ENCODE results near the gene NCEH1.
"Not testable (repeated sequence)": the region's sequence is repeated elsewhere in the genome, so short reads cannot be mapped to it uniquely, and the experiment has no call there.

Gene NCEH1

GRCh38 chr3:172608575-172608974, 102.3 kb downstream of the NCEH1 start:
- DNase-seq = no peak

DNA sequence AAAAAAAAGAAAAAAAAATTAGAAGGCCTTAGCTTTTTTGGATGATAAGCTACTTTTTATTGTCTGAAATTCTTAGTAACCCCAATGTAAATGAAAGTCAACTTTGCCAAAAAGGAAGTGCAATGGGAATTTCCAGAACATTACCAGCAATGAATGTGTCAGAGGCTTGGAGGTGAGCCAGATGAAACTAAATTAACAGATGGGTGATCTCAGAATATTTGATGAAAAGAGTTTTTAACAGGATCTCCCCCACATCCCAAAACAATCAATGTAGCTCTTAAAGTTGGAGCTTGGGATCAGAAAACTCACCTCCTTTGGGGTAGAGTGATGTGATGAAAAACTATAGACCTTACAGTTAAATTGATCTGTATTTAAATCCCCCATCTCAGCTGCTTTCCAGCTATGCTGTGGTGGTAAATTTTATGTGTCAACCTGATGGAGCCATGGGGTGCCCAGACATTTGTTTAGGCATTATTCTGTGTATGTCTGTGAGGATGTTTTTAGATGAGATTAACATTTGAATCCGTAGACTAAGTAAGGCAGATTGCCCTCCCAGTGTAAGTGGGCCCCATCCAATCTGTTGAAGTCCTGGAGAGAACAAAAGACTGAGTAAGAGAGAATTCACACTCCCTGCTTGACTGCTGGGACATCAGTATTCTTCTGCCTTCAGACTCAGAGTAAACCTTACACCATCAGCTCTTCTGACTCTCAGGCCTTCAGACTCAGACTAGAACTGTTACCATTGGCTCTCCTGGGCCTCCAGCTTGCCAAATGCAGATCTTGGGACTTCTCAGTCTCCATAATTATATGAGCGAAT, 103.4 kb downstream of the NCEH1 start:
- no peak for DNase-seq

DNA sequence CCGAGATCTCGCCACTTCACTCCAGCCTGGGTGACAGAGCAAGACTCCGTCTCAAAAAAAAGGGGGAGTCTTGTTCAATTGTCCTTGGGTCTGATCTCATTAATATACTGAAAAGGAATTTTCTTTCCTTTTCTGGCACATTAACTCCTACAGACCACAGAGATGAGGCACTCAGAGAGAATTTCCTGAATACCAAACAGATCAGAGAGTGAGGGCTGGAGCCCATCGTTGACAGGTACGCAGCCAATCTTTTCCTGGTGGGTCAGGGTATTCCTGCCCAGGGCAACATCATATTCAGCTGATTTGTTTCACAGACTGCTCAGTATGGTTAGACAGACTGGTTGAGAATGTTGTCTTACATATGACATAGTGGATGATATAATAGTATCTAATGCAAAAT, 104.8 kb downstream of the NCEH1 start:
- DNase-seq = no peak

GRCh38 chr3:172604895-172605646, 105.8 kb downstream of the NCEH1 start:
- DNase-seq = no peak

- no peak for DNase-seq
Observed at GRCh38 chr3:172601066-172601832, 109.6 kb downstream of the NCEH1 start.

GRCh38 chr3:172600644-172601065, 110.2 kb downstream of the NCEH1 start:
- DNase-seq = no peak

DNA sequence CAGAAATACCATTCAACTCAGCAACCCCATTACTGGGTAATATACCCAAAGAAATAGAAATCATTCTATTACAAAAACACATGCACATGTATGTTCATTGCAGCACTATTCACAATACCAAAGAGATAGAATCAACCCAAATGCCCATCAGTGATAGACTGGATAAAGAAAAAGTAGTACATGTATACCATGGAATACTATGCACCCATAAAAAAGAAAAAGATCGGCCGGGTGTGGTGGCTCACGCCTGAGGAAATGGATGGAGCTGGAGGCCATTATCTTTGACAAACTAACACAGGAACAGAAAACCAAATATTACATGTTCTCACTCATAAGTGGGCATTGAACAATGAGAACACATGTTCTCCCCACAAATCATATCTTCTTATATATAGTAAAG, 112.0 kb downstream of the NCEH1 start:
- no peak for DNase-seq

- no peak for DNase-seq
Observed at GRCh38 chr3:172596394-172596706, 114.5 kb downstream of the NCEH1 start.

DNA sequence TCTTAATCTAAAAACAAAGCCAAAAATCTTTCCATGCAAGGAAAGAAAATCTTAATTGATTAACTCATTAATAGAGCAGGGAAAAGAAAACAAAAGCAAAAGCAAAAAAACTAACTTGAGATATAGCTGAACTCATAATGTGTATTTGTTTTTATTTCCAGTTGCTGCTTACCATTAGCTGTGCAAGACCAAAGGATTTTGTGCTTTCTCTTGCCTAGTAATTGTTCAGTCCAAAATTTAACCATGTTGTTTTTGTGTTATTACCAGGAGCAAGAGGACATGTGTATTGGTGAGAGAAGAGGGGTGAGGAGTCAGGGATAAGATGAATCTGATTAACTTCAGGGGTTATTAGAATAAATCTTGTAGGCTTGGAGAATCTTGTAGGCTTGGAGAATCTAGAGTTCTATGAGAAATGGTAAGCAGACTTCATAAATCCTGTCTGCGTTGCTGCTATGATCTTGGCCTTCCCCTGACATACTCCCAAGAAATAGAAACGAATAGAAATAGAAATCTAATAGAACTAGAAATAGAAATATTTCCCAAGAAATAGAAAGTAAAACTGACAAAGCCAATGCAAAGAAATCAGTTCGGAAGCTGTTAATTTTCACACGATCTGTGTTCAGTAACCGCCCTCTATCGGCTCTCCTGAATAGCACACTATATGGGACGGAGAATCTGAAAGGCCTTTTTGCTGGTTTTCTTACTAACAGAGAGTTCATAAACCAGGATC, 115.0 kb downstream of the NCEH1 start:
- DNase-seq = no peak

DNA sequence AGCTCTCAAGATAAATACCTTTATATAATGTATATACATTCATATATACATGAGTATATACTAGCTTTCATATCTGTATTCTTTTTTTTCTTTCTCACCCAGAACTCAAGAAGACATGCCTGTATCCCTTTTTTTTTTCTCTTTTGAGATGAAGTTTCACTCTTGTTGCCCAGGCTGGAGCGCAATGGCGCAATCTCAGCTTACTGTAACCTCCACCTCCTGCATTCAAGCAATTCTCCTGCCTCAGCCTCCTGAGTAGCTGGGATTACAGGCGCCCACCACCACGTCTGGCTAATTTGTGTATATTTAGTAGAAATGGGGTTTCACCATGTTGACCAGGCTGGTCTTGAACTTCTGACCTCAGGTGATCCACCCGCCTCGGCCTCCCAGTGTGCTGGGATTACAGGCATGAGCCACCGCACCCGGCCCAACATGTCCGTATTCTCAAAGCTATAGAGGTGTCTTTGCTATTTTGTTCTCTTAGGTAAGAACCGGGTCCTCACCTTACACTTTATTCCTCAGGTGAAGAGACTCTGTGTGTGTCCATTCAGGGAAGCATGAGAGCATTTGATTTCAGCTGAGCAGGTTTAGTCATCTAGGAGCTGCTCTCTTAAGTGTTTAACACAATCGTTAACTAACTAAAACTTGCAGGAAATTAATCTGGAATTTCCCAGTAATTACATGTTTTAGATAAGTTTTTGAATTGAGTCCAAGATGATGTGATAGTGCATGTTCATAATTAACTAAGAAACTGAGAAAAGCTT, 115.8 kb downstream of the NCEH1 start:
- DNase-seq = not testable (repeated sequence)

GRCh38 chr3:172592898-172593669, 117.8 kb downstream of the NCEH1 start:
- DNase-seq = no peak

DNA sequence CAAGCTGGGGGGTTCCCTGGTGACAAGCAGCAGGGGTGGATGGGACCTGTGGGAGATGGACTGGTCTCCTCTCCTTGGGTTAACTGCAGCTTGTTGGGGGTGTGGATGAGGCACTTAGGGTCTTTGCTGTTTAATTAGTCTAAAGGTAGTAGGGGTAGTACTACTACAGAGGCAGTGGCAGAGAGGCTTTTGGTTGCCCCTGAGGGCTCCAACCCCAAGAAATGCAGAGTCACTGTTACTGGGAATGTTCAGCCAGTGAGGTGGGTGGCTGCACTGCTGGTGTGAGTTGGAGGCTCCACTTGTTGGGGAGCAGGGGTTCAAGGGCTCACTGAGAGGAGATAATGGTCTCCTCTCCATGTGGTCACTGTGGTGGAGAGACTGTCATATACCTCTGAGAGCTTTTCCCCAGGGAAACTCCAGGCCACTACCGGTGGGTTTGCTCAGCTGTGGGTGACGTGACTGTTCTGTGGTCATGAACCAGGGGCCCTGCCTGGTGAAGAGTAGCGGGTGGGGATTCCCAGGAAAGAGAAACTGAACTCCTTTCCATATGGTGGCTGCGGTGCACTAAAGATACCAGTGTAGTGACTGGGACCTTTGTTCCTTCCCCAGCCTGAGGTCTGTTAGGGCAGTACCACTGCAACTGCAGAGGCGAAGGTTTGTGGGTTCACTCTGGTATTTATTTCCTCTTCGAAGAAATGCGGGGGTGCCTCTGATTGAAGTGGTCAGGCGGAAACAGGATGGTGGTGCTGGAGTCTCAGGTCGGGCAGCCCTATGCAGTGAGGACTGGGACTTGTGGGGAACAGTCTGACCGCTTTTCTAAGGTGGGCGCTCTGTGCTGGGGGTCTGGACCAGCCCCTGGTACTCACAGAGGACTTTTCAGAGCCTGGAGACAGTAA, 118.7 kb downstream of the NCEH1 start:
- peak; percentile 45 for DNase-seq

DNA sequence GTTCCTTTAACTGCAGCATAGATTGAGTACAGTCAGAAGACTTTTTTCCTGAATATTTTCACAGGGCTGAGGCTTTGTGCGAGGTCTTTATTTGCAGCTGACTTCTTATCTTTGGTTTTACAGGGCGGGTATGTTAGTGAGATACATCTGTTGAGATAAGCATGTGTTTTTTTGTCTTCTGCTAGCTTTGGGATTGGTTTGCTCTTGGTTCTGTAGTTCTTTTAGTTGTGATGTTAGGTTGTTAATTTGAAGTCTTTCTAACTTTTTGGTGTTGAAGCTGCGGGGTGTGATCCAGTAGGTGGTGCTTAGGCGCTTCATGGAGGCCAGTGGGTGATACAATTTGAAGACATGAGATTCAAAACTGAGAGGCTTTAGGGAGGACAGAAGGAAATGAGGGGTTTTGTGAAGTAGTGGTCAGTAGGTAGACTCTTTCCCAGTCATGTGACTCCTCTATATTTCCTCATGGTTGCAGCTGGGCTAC, 119.7 kb downstream of the NCEH1 start:
- no peak for DNase-seq

- DNase-seq = no peak
Observed at GRCh38 chr3:172586436-172586835, 124.4 kb downstream of the NCEH1 start.

- DNase-seq = no peak
Observed at GRCh38 chr3:172585954-172586353, 124.9 kb downstream of the NCEH1 start.

- DNase-seq = no peak
Observed at GRCh38 chr3:172582712-172583111, 128.2 kb downstream of the NCEH1 start.

DNA sequence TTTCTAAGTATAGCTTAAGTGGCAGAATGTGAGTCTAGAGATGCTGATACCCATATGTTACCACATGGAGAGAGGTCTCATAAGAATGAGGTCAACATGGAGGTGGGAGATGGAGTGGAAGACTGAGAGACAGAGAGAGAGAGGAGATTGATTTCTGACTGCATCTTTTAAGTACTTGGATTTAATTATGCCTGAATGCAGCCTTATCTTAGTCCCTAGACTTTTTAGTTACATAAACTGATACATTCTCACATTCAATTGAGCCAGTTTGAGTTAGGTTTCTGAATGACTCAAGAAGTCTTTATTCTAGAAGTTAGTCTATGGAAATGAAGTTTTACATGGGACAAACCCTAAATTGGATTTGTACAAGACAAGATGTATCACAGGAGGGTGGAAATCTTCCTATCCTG, 129.1 kb downstream of the NCEH1 start:
- DNase-seq = no peak

GRCh38 chr3:172580680-172581401, 130.0 kb downstream of the NCEH1 start:
- no peak for DNase-seq

All from activated CD8-positive, alpha-beta memory T cell treated with anti-CD3 and anti-CD28 coated beads, Interleukin-2, amount 50 U/mL, for 4 hours (primary cell).